Measurements from ENCODE around the gene LCE6A.

Gene LCE6A

DNA sequence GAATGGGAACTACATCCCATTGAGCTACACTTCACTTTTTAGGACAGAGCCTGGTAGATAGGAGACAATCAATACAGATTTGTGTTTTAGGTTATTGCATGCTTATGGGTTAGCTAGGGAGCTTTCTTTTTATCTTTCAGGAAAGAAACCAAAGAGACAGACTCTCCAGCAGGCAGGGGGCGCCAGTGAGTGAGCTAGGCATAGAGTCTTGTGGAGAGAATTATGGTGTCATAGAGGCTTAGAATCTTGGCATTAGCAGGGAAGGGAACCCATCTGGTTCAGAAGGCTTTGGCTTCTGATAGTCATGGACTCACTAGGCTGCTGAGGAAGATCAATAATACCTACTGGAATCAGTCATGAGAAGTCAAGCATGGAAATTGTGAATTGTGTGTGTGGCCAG lies 35.4 kb downstream of the LCE6A start, which contains the start of gene SMCP:
Gene SMCP (plus strand): TSS at position 281 of the 400 bp plus-strand sequence. CDS start 6,101 bp downstream, outside the sequence.
- ChIA-PET POLR2A (ENCODE audit: low non-redundant PET) (no interaction called here), CTCF (interaction anchor here (0.7 to 2.5 kb wide), 3 partner anchors 48 to 90 kb away, joined by 3 to 7 read pairs (median 3); no protein-coding TSS in a partner anchor)
- H3K27ac ChIP-seq = peak within 1 kb of the TSS; percentile 77
- no peak for DNase-seq (ENCODE audit: low spot score)
- TF ChIP-seq, protein P1, sequence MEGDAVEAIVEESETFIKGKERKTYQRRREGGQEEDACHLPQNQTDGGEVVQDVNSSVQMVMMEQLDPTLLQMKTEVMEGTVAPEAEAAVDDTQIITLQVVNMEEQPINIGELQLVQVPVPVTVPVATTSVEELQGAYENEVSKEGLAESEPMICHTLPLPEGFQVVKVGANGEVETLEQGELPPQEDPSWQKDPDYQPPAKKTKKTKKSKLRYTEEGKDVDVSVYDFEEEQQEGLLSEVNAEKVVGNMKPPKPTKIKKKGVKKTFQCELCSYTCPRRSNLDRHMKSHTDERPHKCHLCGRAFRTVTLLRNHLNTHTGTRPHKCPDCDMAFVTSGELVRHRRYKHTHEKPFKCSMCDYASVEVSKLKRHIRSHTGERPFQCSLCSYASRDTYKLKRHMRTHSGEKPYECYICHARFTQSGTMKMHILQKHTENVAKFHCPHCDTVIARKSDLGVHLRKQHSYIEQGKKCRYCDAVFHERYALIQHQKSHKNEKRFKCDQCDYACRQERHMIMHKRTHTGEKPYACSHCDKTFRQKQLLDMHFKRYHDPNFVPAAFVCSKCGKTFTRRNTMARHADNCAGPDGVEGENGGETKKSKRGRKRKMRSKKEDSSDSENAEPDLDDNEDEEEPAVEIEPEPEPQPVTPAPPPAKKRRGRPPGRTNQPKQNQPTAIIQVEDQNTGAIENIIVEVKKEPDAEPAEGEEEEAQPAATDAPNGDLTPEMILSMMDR (conservative IDR thresholded peaks at IDR 0.05; ENCODE audit: low read depth) = no peak

DNA sequence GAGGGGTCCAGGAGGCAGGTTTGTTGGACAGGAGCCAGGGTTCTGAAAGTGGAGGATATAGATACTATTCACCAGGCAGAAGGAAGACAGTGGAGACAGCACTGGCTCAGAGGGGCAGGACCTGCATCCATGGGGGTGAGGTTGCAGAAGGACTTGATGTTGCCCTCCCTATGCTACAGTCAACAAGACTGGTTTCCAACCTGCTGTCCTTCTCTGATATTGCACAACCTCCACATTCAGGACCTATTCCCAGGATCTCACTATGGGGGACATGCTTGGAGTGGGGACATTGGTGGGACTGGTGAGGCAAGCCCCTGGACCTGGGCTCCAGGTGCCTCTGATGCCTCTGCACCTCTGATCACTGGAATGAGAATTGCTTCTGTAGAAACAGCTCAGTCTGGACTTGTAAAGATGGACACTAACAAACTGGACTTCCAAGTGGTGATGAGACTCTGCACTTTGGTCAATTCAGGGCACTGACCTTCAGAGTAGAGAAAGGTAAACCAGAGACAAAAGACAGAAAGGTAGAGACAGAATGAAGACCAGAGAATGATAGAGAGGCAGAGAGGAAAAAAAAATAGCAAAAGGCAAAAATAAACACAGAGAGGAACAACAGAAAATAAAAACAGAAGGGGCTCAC lies 37.0 kb downstream of the LCE6A start:
- TF ChIP-seq, protein P1 (conservative IDR thresholded peaks at IDR 0.05; ENCODE audit: low read depth) = no peak
- H3K27ac ChIP-seq = peak overlapping the region; percentile 77
- CTCF ChIA-PET = interaction anchor here (0.5 to 2.5 kb wide), 4 partner anchors 10 to 1589 kb away, joined by 4 to 7 read pairs (median 6); no protein-coding TSS in a partner anchor
- DNase-seq (ENCODE audit: low spot score) = no peak
- POLR2A ChIA-PET (ENCODE audit: low non-redundant PET) = no interaction called here

DNA sequence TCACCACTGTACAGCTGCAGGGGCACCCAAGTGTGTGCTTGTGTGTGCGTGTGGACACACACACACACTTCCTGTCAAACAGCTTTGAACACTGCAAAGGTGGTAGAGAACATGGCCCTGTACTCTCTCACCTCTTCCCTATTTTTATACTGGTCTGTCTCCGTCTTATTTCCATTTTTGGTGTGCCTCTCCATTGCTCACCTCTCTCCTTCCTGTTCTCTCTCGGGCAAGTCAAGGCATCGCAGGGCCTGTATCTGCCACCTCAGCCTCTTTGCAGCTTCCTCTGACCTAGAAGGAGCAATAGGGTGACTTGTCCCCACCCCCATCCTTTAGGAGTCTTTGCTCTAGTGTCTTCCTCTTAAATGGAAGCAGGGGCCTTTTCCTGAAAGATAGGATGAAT lies 37.7 kb downstream of the LCE6A start:
- ChIA-PET CTCF (interaction anchor here (0.6 kb wide), 1 partner anchor 38 kb away, joined by 3 read pairs; no protein-coding TSS in a partner anchor), POLR2A (ENCODE audit: low non-redundant PET) (no interaction called here)
- TF ChIP-seq, protein P1 (conservative IDR thresholded peaks at IDR 0.05; ENCODE audit: low read depth) = no peak
- peak overlapping the region; percentile 77 for H3K27ac ChIP-seq
- peak; percentile 45 for DNase-seq (ENCODE audit: low spot score)

DNA sequence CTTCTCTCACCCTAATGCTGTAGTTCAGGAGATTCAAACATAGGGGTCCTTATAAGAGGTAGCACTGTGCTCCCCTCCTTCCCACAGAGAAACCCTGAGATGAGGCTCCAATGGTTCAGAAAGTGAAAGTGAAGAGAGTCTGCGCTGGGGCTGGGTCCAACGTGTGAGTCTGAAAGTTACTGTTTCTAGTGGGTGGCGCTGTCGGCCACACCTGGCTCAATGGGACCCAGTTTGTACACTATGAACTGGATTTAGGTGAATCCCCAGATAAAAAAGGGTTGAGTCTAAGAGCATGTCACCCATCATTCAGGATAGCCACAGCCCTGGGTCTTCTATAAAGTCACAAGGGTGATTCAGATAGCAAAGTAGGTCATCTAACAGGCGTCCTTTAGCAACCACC lies 38.3 kb downstream of the LCE6A start:
- CTCF ChIA-PET = no interaction called here
- peak overlapping the region; percentile 77; the same call in 1 of the 2 replicates for H3K27ac ChIP-seq
- TF ChIP-seq, protein P1 (conservative IDR thresholded peaks at IDR 0.05; ENCODE audit: low read depth) = no peak
- no peak for DNase-seq (ENCODE audit: low spot score)
- POLR2A ChIA-PET (ENCODE audit: low non-redundant PET) = no interaction called here

DNA sequence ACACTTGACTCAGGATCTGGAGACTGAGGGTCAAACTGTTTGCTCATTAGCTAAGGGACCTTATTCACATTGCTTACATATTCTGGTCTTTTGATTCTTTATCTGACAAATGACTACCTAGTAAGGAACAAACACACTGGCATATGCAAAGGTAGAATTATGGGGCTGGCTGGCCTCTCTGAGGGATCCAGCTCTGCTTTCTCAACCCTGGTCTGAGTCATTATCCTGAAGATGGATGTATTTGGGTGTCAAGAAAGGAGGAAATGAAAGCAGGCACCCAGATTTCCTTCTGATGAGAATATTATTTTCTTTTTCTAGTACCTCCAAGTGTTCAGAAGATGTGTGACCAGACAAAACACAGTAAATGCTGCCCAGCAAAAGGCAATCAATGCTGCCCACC lies 41.4 kb downstream of the LCE6A start:
- ChIA-PET POLR2A (ENCODE audit: low non-redundant PET) (no interaction called here), CTCF (no interaction called here)
- TF ChIP-seq, protein P1 (conservative IDR thresholded peaks at IDR 0.05; ENCODE audit: low read depth) = no peak
- peak overlapping the region; percentile 84 for H3K27ac ChIP-seq
- no peak for DNase-seq (ENCODE audit: low spot score)

DNA sequence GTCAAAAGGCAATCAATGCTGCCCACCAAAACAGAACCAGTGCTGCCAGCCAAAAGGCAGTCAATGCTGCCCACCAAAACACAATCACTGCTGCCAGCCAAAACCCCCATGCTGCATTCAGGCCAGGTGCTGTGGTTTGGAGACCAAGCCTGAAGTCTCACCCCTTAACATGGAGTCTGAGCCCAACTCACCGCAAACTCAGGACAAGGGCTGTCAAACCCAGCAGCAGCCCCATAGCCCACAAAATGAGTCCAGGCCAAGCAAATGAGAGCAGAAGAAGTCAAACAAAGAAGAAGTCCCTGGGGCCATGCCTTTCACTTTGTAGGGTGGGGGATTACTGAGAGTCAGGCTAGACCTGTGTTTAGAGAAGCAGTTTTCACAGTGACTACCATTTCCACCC lies 41.9 kb downstream of the LCE6A start:
- no peak for DNase-seq (ENCODE audit: low spot score)
- ChIA-PET POLR2A (ENCODE audit: low non-redundant PET) (no interaction called here), CTCF (interaction anchor here (0.5 to 0.6 kb wide), 2 partner anchors 25 to 289 kb away, joined by 3 read pairs; no protein-coding TSS in a partner anchor)
- TF ChIP-seq, protein P1 (conservative IDR thresholded peaks at IDR 0.05; ENCODE audit: low read depth) = no peak
- H3K27ac ChIP-seq = peak overlapping the region; percentile 84

All from RWPE1 (cell line).